GM23338 (cell line): ENCODE results near the gene RPS15. TPM values are rescaled to one million over a fixed set of nuclear protein-coding genes. Genes with fewer than 3 reads are reported as not detected.
A peak's percentile ranks its signal among the peaks of the same experiment; 100 is the strongest.

Source experiments
- ATAC-seq: fragments of 200-7000 bp; cut with Tn5 transposase; 3 replicates; pipeline ENCODE4 v1.9.1; 2020
- DNase-seq: peaks from one replicate; pipeline ENCODE4 v3.0.0-alpha.2; 2015; ENCODE audit warnings: low spot score
- H2AFZ ChIP-seq: fragments of 200-600 bp; sonication (generic); 2 replicates; pipeline ENCODE4 v1.8.0; 2016; ENCODE audit warnings: antibody characterized with exemption, mild to moderate bottlenecking, moderate library complexity
- H3F3A ChIP-seq: fragments of 200-600 bp; sonication (generic); replicated peaks from 2 replicates; pipeline ENCODE4 v1.8.0; 2017; ENCODE audit warnings: antibody characterized with exemption, mixed run types, low read depth
- H3K27ac ChIP-seq: fragments of 200-600 bp; sonication (generic); 2 replicates; pipeline ENCODE4 v1.6.1; 2016; ENCODE audit warnings: low read depth
- H3K27me3 ChIP-seq: fragments of 200-600 bp; sonication (generic); 2 replicates; pipeline ENCODE4 v1.8.0; 2016; ENCODE audit warnings: mild to moderate bottlenecking, mixed run types, moderate library complexity; ENCODE audit not compliant: insufficient read depth
- H3K36me3 ChIP-seq: fragments of 200-600 bp; sonication (generic); 2 replicates; pipeline ENCODE4 v1.8.0; 2016; ENCODE audit warnings: mild to moderate bottlenecking; ENCODE audit not compliant: insufficient read depth
- H3K4me1 ChIP-seq: fragments of 200-600 bp; sonication (generic); 2 replicates; pipeline ENCODE4 v1.8.0; 2016; ENCODE audit warnings: mild to moderate bottlenecking, moderate library complexity; ENCODE audit not compliant: insufficient read depth
- H3K4me2 ChIP-seq: fragments of 200-600 bp; sonication (generic); 2 replicates; pipeline ENCODE4 v1.7.1; 2017; ENCODE audit warnings: mixed run types
- H3K4me3 ChIP-seq: fragments of 200-600 bp; sonication (generic); 2 replicates; pipeline ENCODE4 v1.6.1; 2016; ENCODE audit warnings: mixed run types
- H3K79me2 ChIP-seq: fragments of 200-600 bp; sonication (generic); replicated peaks from 2 replicates; pipeline ENCODE4 v1.8.0; 2017; ENCODE audit warnings: mild to moderate bottlenecking; ENCODE audit not compliant: insufficient read depth
- H3K9me2 ChIP-seq: fragments of 200-600 bp; sonication (generic); 2 replicates; pipeline ENCODE4 v1.8.0; 2017; ENCODE audit not compliant: insufficient read depth
- H4K20me1 ChIP-seq: fragments of 200-600 bp; sonication (generic); replicated peaks from 2 replicates; pipeline ENCODE4 v1.8.0; 2017; ENCODE audit warnings: mild to moderate bottlenecking; ENCODE audit not compliant: insufficient read depth
- H3K27ac Mint-ChIP-seq: 2 replicates; pipeline ENCODE4 v1.8.0; 2020; ENCODE audit warnings: inconsistent platforms, mild to moderate bottlenecking, moderate library complexity, mixed read lengths
- H3K27me3 Mint-ChIP-seq: 3 replicates; pipeline ENCODE4 v1.8.0; 2022; ENCODE audit warnings: low read depth, mild to moderate bottlenecking, moderate library complexity, mixed read lengths, inconsistent platforms; ENCODE audit not compliant: insufficient read depth, poor library complexity
- H3K36me3 Mint-ChIP-seq: 3 replicates; pipeline ENCODE4 v1.8.0; 2021; ENCODE audit warnings: low read depth, mild to moderate bottlenecking, inconsistent platforms, moderate library complexity, mixed read lengths
- H3K4me1 Mint-ChIP-seq: 3 replicates; pipeline ENCODE4 v1.8.0; 2020; ENCODE audit warnings: mild to moderate bottlenecking, inconsistent platforms, mixed read lengths
- H3K4me3 Mint-ChIP-seq: 3 replicates; pipeline ENCODE4 v1.8.0; 2021; ENCODE audit warnings: moderate library complexity, mild to moderate bottlenecking, inconsistent platforms, mixed read lengths
- H3K9me3 Mint-ChIP-seq: 3 replicates; pipeline ENCODE4 v1.8.0; 2020; ENCODE audit warnings: moderate library complexity, mild to moderate bottlenecking, inconsistent platforms, mixed read lengths
- POLR2AphosphoS5 ChIP-seq: IDR thresholded peaks from 2 replicates; pipeline ENCODE4 v1.6.1; 2016; ENCODE audit warnings: antibody characterized with exemption, low read depth
- ZNF331 ChIP-seq: fragments of 250-450 bp; sonication (Bioruptor Pico); IDR thresholded peaks from 2 replicates; pipeline ENCODE4 v1.5.0; 2020; ENCODE audit warnings: low read depth, mild to moderate bottlenecking, moderate library complexity
- ZNF462 ChIP-seq: fragments of 250-450 bp; sonication (Bioruptor Pico); IDR thresholded peaks from 2 replicates; pipeline ENCODE4 v1.5.0; 2020; ENCODE audit warnings: mild to moderate bottlenecking, moderate library complexity
- polyA plus RNA-seq: library from polyadenylated mRNA; unstranded; fragments of >200 nt; fragmentation: Nextera tagmentation; extraction: Ambion mirVana; gene quantifications from 2 replicates; pipeline ENCODE4 v1.2.1, GENCODE V29; 2016
- total RNA-seq: library from RNA; depleted of rRNA; stranded (reverse); fragments of >200 nt; shearing (Covaris generic); gene quantifications from 2 replicates; pipeline ENCODE4 v1.2.3, GENCODE V29; 2014

RPS15 gene
- total and polyA plus RNA-seq, 2 experiments from 2014 or later: 2,953 to 3,861 TPM

- TF ChIP-seq ZNF462 (CRISPR knock-in tag): no peak
Observed at GRCh38 chr19:1394252-1395193, 43.7 kb upstream of the RPS15 start (continued).

- no peaks in the 10 kb centered on the region for H3K9me2 ChIP-seq
- no peak for DNase-seq
- ATAC-seq: no peak; the same call in 2 of the 3 replicates
- H3K4me3 Mint-ChIP-seq: no peak overlapping the region
- TF ChIP-seq ZNF331 (CRISPR knock-in tag): no peak
- TF ChIP-seq POLR2AphosphoS5: peak; percentile 32; the same call in 1 of the 2 replicates
- H3K9me3 Mint-ChIP-seq: no peaks in the 10 kb centered on the region
- no peaks in the 10 kb centered on the region for H3K4me1 Mint-ChIP-seq
- H3K36me3 Mint-ChIP-seq: peaks cover 13% of the 10 kb centered on the region
- H3K27me3 ChIP-seq: no peaks in the 10 kb centered on the region
- no peaks in the 10 kb centered on the region for H3K36me3 ChIP-seq
- H3K27ac Mint-ChIP-seq: no peak overlapping the region
- no peaks in the 10 kb centered on the region for H3K79me2 ChIP-seq
- H3F3A ChIP-seq: peaks cover 7% of the 10 kb centered on the region; the same call in 1 of the 2 replicates
- no peak overlapping the region for H3K4me2 ChIP-seq
- no peak overlapping the region for H2AFZ ChIP-seq
- H3K4me1 ChIP-seq: 0 out of 2 replicates have a peak, but pooled peaks cover 5% of the 10 kb centered on the region
- no peak overlapping the region for H3K27ac ChIP-seq
- H4K20me1 ChIP-seq: no peaks in the 10 kb centered on the region; the same call in 1 of the 2 replicates
- H3K4me3 ChIP-seq: no peak overlapping the region
- peaks cover 2% of the 10 kb centered on the region for H3K27me3 Mint-ChIP-seq
Observed at GRCh38 chr19:1395194-1396018, 42.8 kb upstream of the RPS15 start.
